Uterus (tissue), 4 donors: Measurements from ENCODE around the gene PTPA. TPM values are rescaled to one million over a fixed set of nuclear protein-coding genes. Genes with fewer than 3 reads are reported as not detected.

Experiments used
- DNase-seq, 2 donors: peaks; one replicate each; pipeline ENCODE4 v3.0.0-alpha.2; 2019 to 2020
- H3K27ac ChIP-seq, 2 donors: fragments of 200-600 bp; sonication (generic); 1 replicate in 1 of 2; 2 replicates in 1 of 2; pipeline ENCODE4 v1.5.1; 2016 to 2018
- H3K27me3 ChIP-seq, 2 donors: fragments of 200-600 bp; sonication (generic); one replicate each; pipeline ENCODE4 v1.5.1; 2018 to 2019; ENCODE audit warnings: control low read depth in 1 of 2
- H3K36me3 ChIP-seq, 2 donors: fragments of 200-600 bp; sonication (generic); one replicate each; pipeline ENCODE4 v1.5.1; 2019; ENCODE audit warnings: control low read depth in 1 of 2
- H3K4me1 ChIP-seq, 2 donors: fragments of 200-600 bp; sonication (generic); one replicate each; pipeline ENCODE4 v1.5.1; 2018 to 2019; ENCODE audit warnings: control low read depth in 1 of 2
- H3K4me3 ChIP-seq, 2 donors: fragments of 200-600 bp; sonication (generic); 1 replicate in 1 of 2; 2 replicates in 1 of 2; pipeline ENCODE4 v1.5.1; 2018 to 2019; ENCODE audit warnings: mild to moderate bottlenecking in 1 of 2
- H3K9me3 ChIP-seq, 2 donors: fragments of 200-600 bp; sonication (generic); one replicate each; pipeline ENCODE4 v1.5.1; 2019; ENCODE audit warnings: control low read depth in 1 of 2
- POLR2A ChIP-seq, 2 donors: fragments of 450-650 bp; IDR thresholded peaks; one replicate each; pipeline ENCODE4 v1.6.1; 2016; ENCODE audit warnings: antibody characterized with exemption in 2 of 2, mild to moderate bottlenecking in 1 of 2, moderate library complexity in 1 of 2
- intact Hi-C: fragments of 100-400 bp; cut with DNase I; formaldehyde crosslinking; loops from one replicate; pipeline ENCODE4 v1.15.1; 2023; ENCODE audit warnings: low total_unique reads
- total RNA-seq, 4 donors: library from RNA; depleted of rRNA in 3 of 4; stranded (reverse); fragments of >200 nt in 3 of 4; gene quantifications; one replicate each; pipeline versions ENCODE4 v1.1.0 to v1.2.4, GENCODE V29; 2014 to 2023
- TF ChIP-seq, protein P1 (sequence below), 4 experiments: fragments of 200-600 bp in 2 of 4; fragments of 450-650 bp in 2 of 4; sonication (generic) in 2 of 4; IDR thresholded peaks; one replicate each; pipeline ENCODE4 v1.5.1; 2016 to 2019; ENCODE audit warnings: antibody characterized with exemption in 4 of 4, mild to moderate bottlenecking in 2 of 4, moderate library complexity in 1 of 4
- donor health status: DM: yes; HTN: yes; CAD: no.

The PTPA gene
- total RNA-seq, 4 donors from 2014 or later: 28.9 to 107 (median 62.1) TPM

DNA sequence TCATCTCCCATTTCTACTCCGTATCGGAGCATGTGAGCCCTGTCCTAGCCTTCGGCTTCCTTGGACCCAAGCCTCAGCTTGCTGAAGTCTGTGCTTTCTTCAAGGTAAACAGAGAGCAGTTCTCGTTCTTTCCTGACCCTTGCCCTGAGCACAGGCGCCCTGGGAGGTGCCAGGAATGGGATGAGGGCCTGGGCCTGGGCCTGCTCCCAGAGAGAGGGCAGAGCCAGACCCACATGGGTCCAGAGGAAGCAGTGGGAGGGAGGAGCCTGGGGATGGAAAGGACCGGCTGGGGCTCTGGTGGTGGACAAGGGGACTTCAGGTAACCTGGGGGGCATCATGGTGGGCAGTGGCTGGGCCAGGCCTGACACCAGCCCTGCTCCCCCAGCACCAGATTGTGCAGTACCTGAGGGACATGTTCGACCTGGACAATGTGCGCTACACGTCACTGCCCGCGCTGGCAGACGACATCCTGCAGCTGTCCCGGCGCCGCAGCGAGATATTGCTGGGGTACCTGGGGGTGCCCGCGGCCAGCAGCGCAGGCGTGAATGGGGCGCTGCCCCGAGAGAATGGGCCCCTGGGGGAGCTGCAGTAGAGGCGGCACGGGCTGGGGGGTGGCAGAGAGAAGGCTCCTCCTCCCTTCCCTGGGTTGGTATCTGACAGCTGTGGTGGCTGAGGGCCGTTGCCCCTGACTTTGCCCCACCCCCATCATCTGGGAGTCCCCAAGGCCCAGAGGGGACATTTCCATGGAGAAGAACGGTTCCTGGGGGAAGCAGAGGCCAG is 41.2 kb upstream of the PTPA start:
- intact Hi-C loops: no loop called here
- no peaks in the 10 kb centered on the region for H3K27me3 ChIP-seq
- no peak overlapping the region for H3K4me3 ChIP-seq
- no peaks in the 10 kb centered on the region for H3K4me1 ChIP-seq
- no peaks in the 10 kb centered on the region for H3K36me3 ChIP-seq
- H3K9me3 ChIP-seq: no peaks in the 10 kb centered on the region
- H3K27ac ChIP-seq: no peak overlapping the region
- TF ChIP-seq, protein P1, sequence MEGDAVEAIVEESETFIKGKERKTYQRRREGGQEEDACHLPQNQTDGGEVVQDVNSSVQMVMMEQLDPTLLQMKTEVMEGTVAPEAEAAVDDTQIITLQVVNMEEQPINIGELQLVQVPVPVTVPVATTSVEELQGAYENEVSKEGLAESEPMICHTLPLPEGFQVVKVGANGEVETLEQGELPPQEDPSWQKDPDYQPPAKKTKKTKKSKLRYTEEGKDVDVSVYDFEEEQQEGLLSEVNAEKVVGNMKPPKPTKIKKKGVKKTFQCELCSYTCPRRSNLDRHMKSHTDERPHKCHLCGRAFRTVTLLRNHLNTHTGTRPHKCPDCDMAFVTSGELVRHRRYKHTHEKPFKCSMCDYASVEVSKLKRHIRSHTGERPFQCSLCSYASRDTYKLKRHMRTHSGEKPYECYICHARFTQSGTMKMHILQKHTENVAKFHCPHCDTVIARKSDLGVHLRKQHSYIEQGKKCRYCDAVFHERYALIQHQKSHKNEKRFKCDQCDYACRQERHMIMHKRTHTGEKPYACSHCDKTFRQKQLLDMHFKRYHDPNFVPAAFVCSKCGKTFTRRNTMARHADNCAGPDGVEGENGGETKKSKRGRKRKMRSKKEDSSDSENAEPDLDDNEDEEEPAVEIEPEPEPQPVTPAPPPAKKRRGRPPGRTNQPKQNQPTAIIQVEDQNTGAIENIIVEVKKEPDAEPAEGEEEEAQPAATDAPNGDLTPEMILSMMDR (IDR thresholded peaks at IDR 0.05): no peak
- TF ChIP-seq POLR2A (IDR thresholded peaks at IDR 0.05): no peak
- no peak for DNase-seq

DNA sequence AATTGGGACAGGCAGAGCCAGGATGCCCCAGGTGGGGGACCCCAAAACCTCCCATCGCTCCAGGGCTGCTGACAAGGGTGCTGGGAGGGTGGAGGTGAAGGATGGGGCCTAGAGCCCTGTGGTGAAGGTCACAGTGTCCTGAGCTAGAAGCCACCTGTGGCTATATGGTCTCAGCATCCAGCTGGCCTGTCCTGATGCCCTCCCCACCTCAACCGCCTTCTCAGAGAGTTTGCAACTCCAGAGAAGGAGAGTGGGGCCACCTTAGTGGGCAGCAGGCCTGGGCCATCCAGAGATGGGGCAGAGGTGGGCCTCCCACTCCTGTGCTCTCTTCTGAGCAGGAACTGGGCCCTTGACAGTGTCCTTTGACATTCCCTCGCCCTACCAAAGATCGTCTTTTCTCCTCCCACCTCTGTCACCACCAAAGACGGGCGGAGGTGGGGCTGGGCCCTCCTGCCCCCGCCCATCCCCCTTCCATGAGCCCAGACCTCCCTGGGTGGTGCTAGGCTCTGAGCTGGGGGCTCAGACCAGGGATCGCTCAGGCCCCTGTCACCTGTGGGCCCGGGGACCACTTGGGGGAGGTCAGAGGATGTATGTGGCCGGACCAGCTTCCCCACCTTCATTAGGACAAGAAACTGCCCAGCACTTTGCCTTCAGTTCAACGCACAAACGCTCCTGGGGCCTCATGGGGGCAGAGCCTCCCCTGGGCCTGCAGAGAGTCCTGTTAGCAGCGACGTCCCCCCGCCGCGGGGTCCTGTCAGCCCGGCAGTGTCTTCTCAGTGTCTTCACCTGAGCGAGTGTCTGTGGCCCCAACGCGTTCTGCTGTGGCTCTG is 40.3 kb upstream of the PTPA start:
- no peaks in the 10 kb centered on the region for H3K9me3 ChIP-seq
- DNase-seq: no peak
- no peak for TF ChIP-seq POLR2A (IDR thresholded peaks at IDR 0.05)
- TF ChIP-seq, protein P1 (IDR thresholded peaks at IDR 0.05): no peak
- no peak overlapping the region for H3K4me3 ChIP-seq
- no peak overlapping the region for H3K27ac ChIP-seq
- H3K36me3 ChIP-seq: no peaks in the 10 kb centered on the region
- intact Hi-C loops: no loop called here
- no peaks in the 10 kb centered on the region for H3K4me1 ChIP-seq
- H3K27me3 ChIP-seq: no peaks in the 10 kb centered on the region

DNA sequence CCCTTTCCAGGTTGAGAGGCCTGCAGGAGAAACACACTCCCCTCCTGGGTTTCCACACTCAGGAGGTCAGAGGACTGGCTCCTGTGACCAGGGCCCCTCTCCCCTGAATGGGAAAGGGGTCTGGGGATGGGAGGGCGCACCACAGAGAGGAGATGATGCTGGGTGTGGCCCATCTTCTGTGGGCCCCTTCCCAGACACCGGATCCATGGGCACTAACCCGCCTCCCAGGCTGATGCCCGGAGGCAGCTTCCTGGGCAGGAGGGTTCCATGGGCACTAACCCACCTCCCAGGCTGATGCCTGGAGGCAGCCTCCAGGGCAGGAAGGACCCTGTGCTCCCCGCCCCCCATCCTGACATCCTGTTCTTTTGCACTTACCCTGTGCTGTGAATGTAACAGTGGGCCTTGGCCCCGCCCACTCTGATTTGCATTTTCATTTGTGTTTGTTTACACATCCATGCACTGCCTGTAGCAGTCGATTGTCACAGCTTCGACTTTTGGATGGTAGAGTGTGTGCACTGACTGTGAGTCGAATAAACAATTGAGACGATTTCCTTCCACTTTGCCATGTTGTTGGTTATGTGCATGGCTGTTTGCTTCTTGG is 39.6 kb upstream of the PTPA start:
- Histone ChIP-seq H3K9me3 (no peaks in the 10 kb centered on the region), H3K27me3 (no peaks in the 10 kb centered on the region), H3K4me1 (no peaks in the 10 kb centered on the region), H3K27ac (no peak overlapping the region), H3K36me3 (no peaks in the 10 kb centered on the region), H3K4me3 (no peak overlapping the region)
- no peak for DNase-seq
- intact Hi-C loops: no loop called here
- TF ChIP-seq, protein P1 (IDR thresholded peaks at IDR 0.05): no peak
- no peak for TF ChIP-seq POLR2A (IDR thresholded peaks at IDR 0.05)

DNA sequence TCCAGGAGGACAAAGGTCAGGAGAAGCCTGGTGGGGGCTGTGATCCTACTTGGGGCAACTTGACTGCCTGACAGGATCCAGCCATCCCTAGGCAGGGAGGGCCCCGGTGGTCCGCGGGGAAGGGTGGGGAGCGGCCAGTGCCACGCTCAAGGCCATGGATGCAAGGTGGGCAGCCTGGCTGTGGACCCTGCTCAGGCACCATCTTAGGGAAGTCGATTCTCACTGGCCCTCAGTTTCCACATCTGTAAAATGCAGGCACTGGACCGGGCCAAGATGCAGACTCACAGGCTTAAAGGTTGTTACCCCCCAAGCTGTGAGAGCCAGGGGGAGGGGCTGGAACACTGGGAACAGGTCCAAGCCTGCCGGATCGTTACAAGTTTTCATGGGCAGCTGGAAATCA is 39.0 kb upstream of the PTPA start:
- TF ChIP-seq, protein P1 (IDR thresholded peaks at IDR 0.05): no peak
- TF ChIP-seq POLR2A (IDR thresholded peaks at IDR 0.05): no peak
- Histone ChIP-seq H3K4me1 (no peaks in the 10 kb centered on the region), H3K9me3 (no peaks in the 10 kb centered on the region), H3K36me3 (no peaks in the 10 kb centered on the region), H3K27me3 (no peaks in the 10 kb centered on the region), H3K4me3 (no peak overlapping the region), H3K27ac (no peak overlapping the region)
- DNase-seq: no peak
- intact Hi-C loops: no loop called here

DNA sequence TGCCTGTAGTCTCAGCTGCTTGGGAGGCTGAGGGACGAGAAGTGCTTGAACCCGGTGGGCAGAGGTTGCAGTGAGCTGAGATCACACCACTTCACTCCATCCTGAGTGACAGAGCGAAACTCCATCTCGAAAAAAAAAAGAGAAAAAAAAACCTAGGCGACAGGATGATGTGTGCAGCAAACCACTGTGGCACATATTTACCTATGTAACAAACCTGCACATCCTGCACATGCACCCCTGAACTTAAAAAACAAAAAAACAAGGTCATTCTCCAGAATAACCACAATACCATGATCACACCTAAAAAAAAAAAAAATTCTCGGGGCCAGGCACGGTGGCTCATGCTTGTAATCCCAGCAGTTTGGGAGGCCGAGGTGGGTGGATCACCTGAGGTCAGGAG is 37.8 kb upstream of the PTPA start:
- intact Hi-C loops: no loop called here
- no peaks in the 10 kb centered on the region for H3K9me3 ChIP-seq
- H3K27ac ChIP-seq: no peak overlapping the region
- H3K4me3 ChIP-seq: no peak overlapping the region
- H3K36me3 ChIP-seq: no peaks in the 10 kb centered on the region
- TF ChIP-seq, protein P1 (IDR thresholded peaks at IDR 0.05): no peak
- no peak for TF ChIP-seq POLR2A (IDR thresholded peaks at IDR 0.05)
- DNase-seq: no peak
- H3K27me3 ChIP-seq: no peaks in the 10 kb centered on the region
- H3K4me1 ChIP-seq: no peaks in the 10 kb centered on the region
